Esophagus squamous epithelium (tissue), 5 donors: ENCODE measurements around the gene ITPRIPL2. TPM values are rescaled to one million over a fixed set of nuclear protein-coding genes. Genes with fewer than 3 reads are reported as not detected.

Experiments used
- DNase-seq: peaks from one replicate; lab custom pipeline; 2025; lab: John Stamatoyannopoulos, UW
- H3K27ac ChIP-seq, 4 donors: fragments of 200-600 bp; sonication (generic); one replicate each; pipeline ENCODE4 v1.5.1; 2016 to 2019; ENCODE audit warnings: mild to moderate bottlenecking in 1 of 4
- H3K27me3 ChIP-seq, 4 donors: fragments of 200-600 bp; sonication (generic); 1 replicate in 3 of 4; 2 replicates in 1 of 4; pipeline versions ENCODE4 v1.5.1 to v1.6.0; 2017 to 2021; ENCODE audit warnings: antibody characterized with exemption in 1 of 4
- H3K36me3 ChIP-seq, 3 donors: fragments of 200-600 bp; sonication (generic); one replicate each; pipeline ENCODE4 v1.5.1; 2016 to 2019
- H3K4me1 ChIP-seq, 3 donors: fragments of 200-600 bp; sonication (generic); one replicate each; pipeline ENCODE4 v1.5.1; 2017 to 2019
- H3K4me3 ChIP-seq, 4 donors: fragments of 200-600 bp; sonication (generic); 1 replicate in 3 of 4; 2 replicates in 1 of 4; pipeline ENCODE4 v1.5.1; 2016 to 2019; ENCODE audit warnings: mild to moderate bottlenecking in 2 of 4, moderate library complexity in 1 of 4
- H3K9me3 ChIP-seq, 3 donors: fragments of 200-600 bp; sonication (generic); one replicate each; pipeline ENCODE4 v1.5.1; 2016 to 2019
- CTCF ChIP-seq, 6 experiments: fragments of 450-650 bp in 4 of 6; fragments of 200-600 bp in 2 of 6; sonication (generic) in 2 of 6; IDR thresholded peaks; one replicate each; pipeline ENCODE4 v1.5.1; 2016 to 2019; ENCODE audit warnings: antibody characterized with exemption in 6 of 6, mild to moderate bottlenecking in 4 of 6, moderate library complexity in 4 of 6
- POLR2A ChIP-seq, 4 donors: fragments of 450-650 bp; IDR thresholded peaks; one replicate each; pipeline ENCODE4 v1.6.1; 2017; ENCODE audit warnings: antibody characterized with exemption in 4 of 4, mild to moderate bottlenecking in 4 of 4, moderate library complexity in 3 of 4
- WGBS, 2 donors: methylation state at CpG; one replicate each; pipeline ENCODE4 v1.1.5; 2018; 5-methylcytosine and 5-hydroxymethylcytosine counted together
- intact Hi-C: fragments of 100-400 bp; cut with DNase I; formaldehyde crosslinking; loops from one replicate; pipeline ENCODE4 v1.15.0; 2022
- total RNA-seq, 4 donors: library from RNA; depleted of rRNA; stranded (reverse); fragments of >200 nt; gene quantifications; one replicate each; pipeline ENCODE4 v1.1.0, GENCODE V29; 2016
- donor health status: DM: yes; HTN: yes; CAD: no.

Gene ITPRIPL2
- total RNA-seq, 4 donors from 2014 or later: 18.3 to 78.6 (median 42.4) TPM

- H3K9me3 ChIP-seq: no peaks in the 10 kb centered on the region
- H3K4me3 ChIP-seq: no peak overlapping the region
- no peak for DNase-seq
- no peaks in the 10 kb centered on the region for H3K27me3 ChIP-seq
- 63 to 93% methylated on average over 1 of the region's 1 CpG for WGBS, 2 donors
- no peak overlapping the region for H3K27ac ChIP-seq
- peaks cover 0 to 6% (median 0%) of the 10 kb centered on the region in 3 donors for H3K4me1 ChIP-seq
- TF ChIP-seq CTCF (IDR thresholded peaks at IDR 0.05) (no peak), POLR2A (IDR thresholded peaks at IDR 0.05) (no peak)
- intact Hi-C loops: no loop called here
- H3K36me3 ChIP-seq: no peaks in the 10 kb centered on the region
These were observed 15.6 kb upstream of the ITPRIPL2 start for GRCh38 chr16:19098173-19098572.

GRCh38 chr16:19102187-19102872 is 11.4 kb upstream of the ITPRIPL2 start:
- no peak overlapping the region for H3K4me3 ChIP-seq
- intact Hi-C loops: no loop called here
- H3K4me1 ChIP-seq: peaks cover 0 to 2% (median 0%) of the 10 kb centered on the region in 3 donors
- 75 to 77% methylated on average over 14 to 16 of the region's 16 CpGs for WGBS, 2 donors
- no peaks in the 10 kb centered on the region for H3K9me3 ChIP-seq
- no peak overlapping the region for H3K27ac ChIP-seq
- H3K36me3 ChIP-seq: no peaks in the 10 kb centered on the region
- no peak for DNase-seq
- TF ChIP-seq CTCF (IDR thresholded peaks at IDR 0.05) (no peak), POLR2A (IDR thresholded peaks at IDR 0.05) (no peak)
- no peaks in the 10 kb centered on the region for H3K27me3 ChIP-seq

GRCh38 chr16:19104607-19105006 is 9.2 kb upstream of the ITPRIPL2 start:
- H3K4me1 ChIP-seq: peaks cover 0 to 10% (median 0%) of the 10 kb centered on the region in 3 donors
- no peaks in the 10 kb centered on the region for H3K27me3 ChIP-seq
- no peak overlapping the region for H3K4me3 ChIP-seq
- DNase-seq: no peak
- H3K27ac ChIP-seq: no peak overlapping the region
- H3K36me3 ChIP-seq: no peaks in the 10 kb centered on the region
- no peaks in the 10 kb centered on the region for H3K9me3 ChIP-seq
- intact Hi-C loops: no loop called here
- TF ChIP-seq POLR2A (IDR thresholded peaks at IDR 0.05) (no peak), CTCF (IDR thresholded peaks at IDR 0.05) (no peak)
- WGBS, 2 donors: 100% methylated on average over 2 of the region's 5 CpGs; no CpG with 5 or more reads in 1 of the 2 donors

- no peak overlapping the region for H3K27ac ChIP-seq
- WGBS, 2 donors: 86 to 96% methylated on average over 5 of the region's 6 CpGs
- H3K9me3 ChIP-seq: no peaks in the 10 kb centered on the region
- peaks cover 0 to 10% (median 0%) of the 10 kb centered on the region in 3 donors for H3K4me1 ChIP-seq
- H3K36me3 ChIP-seq: no peaks in the 10 kb centered on the region
- intact Hi-C loops: no loop called here
- no peaks in the 10 kb centered on the region for H3K27me3 ChIP-seq
- DNase-seq: no peak
- H3K4me3 ChIP-seq: no peak overlapping the region
- TF ChIP-seq POLR2A (IDR thresholded peaks at IDR 0.05) (no peak), CTCF (IDR thresholded peaks at IDR 0.05) (no peak)
These were observed 8.6 kb upstream of the ITPRIPL2 start for GRCh38 chr16:19105131-19105530.

GRCh38 chr16:19105891-19106624 is 7.7 kb upstream of the ITPRIPL2 start:
- Histone ChIP-seq H3K9me3 (no peaks in the 10 kb centered on the region), H3K4me1 (peaks cover 0 to 10% (median 0%) of the 10 kb centered on the region in 3 donors), H3K4me3 (no peak overlapping the region), H3K27me3 (no peaks in the 10 kb centered on the region), H3K27ac (no peak overlapping the region), H3K36me3 (no peaks in the 10 kb centered on the region)
- TF ChIP-seq CTCF (IDR thresholded peaks at IDR 0.05) (no peak), POLR2A (IDR thresholded peaks at IDR 0.05) (no peak)
- no peak for DNase-seq
- intact Hi-C loops: no loop called here
- 57 to 75% methylated on average over 11 of the region's 11 CpGs for WGBS, 2 donors
